Measurements from ENCODE around the gene CD2AP.
"Not testable (repeated sequence)": the region's sequence is repeated elsewhere in the genome, so short reads cannot be mapped to it uniquely, and the experiment has no call there.

Gene CD2AP

DNA sequence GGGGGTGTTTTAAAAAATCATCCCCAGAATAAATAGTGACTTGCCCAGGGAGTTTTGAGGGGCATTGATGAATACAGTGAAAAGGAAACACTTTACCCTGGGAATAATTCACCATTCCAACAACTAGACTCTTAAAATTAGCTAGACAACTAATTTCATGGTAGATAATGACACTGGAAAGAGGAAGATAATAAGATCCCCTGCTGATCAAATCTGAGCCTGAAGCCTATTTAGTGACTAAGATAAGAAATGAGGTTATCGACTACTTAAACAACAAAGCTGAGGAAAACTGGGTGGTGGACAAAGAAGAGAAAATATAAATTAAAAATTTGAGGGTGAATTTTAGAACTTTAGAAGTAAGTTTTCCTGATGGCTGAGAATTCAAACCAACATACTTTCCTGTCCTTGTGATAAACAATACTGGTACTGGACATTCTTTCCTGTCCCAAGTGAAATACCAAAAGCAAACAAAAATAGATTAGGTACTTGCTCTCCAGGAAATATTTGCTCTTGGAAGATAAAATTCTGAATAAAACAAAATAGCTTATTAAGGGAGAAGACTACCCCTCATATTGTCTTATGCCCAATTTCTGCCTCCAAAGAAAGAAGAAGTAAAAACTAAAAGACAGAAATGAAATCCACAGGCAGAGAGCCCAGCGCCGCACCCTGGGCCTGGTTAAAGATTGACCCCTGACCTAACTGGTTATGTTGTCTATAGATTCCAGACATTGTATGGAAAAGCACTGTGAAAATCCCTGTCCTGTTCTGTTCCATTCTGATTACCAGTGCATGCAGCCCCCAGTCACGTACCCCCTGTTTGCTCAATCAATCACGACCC, 156.8 kb downstream of the CD2AP start:
- DNase-seq (ENCODE audit: low read depth, low spot score): no peak

DNA sequence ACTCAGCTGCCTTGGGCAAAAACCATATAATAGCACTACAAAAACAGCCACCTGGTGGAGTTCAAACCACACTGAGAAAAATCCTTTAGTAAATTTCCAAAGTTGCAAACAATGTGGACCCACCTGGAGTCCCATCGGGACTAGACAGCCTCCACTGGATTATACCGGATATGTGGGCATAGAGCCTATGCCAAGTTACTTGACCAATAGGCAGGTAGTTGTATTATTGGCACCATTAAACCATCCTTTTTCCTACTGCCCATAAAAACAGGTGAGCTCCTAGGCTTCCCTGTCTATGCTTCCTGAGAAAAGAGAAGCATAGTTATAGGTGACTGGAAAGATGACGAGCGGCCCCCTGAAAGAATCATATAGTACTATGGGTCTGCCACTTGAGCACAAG, 169.1 kb downstream of the CD2AP start:
- DNase-seq (ENCODE audit: low read depth, low spot score): no peak

DNA sequence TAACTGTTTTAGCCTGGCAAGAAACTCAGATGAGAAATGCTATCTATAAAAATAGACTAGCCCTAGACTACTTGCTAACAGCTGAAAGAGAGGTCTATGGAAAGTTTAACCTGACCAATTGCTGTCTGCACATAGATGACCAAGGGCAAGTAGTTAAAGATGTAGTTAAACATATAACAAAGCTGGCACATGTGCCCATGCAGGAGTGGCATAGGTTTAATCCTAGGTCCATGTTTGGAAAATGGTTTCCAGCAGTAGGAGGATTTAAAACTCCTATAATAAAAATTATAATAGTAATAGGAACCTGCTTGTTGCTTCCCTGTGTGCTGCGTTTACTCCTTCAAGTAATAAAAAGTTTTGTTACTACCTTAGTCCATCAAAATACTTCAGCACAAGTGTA, 169.6 kb downstream of the CD2AP start:
- no peak for DNase-seq (ENCODE audit: low read depth, low spot score)

DNA sequence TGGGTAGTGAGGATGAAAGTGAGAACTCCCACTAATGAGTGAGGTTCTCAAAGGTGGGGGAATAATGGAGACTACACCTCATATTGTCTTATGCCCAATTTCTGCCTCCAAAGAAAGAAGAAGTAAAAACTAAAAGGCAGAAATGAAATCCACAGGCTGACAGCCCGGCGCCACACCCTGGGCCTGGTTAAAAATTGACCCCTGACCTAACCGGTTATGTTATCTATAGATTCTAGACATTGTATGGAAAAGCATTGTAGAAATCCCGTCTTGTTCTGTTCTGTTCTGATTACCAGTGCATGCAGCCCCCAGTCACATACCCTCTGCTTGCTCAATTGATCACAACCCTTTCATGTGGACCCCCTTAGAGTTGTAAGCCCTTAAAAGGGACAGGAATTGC, 170.0 kb downstream of the CD2AP start:
- not testable (repeated sequence) for DNase-seq (ENCODE audit: low read depth, low spot score)

DNA sequence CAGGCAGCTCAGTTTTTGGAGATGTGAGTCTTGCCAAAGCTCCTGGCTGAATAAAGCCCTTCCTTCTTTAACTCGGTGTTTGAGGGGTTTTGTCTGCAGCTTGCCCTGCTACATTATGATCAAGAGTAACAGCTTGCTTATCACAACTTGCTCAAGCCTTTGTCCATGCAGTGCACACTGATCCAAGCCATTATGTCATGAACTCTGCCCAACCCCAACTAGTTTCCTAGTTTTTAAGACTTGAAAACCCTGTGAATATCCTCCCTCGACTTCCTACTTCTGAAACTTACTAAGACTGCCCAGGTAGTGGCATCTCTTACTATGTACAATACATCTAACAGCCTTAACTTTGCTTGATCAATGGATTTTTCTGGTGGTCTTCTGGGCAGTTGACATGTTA, 170.4 kb downstream of the CD2AP start:
- no peak for DNase-seq (ENCODE audit: low read depth, low spot score)

DNA sequence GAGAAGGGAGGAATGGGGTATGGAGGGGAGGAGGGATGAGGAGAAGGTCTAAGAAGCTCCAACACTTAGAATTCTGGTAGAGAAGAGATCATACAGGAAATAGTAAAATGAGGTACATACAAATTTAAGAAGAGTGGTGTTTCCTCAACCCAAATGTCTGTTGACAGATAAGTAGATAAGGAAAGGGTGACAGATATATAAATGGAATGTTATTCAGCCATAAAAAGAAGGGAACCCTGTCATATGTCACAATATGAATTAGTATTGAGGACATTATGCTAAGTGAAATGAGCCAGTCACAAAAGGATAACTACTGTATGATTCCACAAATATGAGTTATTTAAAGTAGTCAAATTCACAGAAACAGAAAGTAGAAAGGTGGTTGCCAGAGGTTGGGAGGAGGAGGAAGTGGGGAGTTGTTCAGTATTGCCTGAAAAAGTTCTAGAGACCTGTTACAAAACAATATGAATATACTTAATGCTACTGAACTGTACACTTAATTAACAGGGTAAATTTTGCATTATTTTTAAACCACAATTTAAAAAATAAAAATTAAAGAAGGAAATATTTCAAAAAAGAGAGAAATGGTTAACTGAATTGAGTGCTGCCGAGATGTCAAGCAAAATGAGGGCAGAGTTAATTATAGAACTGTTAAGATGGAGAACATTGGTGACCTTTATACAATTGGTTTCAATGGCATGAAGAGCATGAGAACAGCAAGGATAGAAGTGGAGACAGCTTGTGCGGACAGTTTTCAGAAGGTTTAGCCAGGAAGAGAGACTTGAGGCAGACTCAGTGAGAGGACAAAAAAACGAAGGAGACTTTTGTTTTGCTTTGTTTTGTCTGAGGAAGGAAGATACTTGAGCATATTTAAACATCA, 173.2 kb downstream of the CD2AP start:
- no peak for DNase-seq (ENCODE audit: low read depth, low spot score)

DNA sequence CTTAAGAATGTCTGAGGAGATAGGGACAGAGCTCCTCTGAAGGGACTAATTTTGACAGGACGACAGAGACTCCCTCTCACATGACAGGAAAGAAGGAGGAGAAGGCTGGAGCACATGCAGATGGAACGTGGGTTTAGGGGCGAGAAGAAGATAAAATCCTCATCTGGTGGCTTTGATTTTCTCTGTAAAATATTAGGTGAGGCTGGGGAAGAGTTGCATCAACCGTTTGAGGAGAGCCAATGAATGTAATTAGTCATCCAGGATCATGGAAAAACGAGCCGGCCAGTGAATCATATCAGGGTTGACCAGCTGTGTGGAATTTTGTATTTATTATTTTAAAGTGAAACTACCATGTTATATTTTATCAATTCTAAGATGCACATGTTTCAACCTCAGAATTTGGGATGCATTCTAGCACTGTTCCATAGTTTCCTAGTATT, 173.9 kb downstream of the CD2AP start:
- DNase-seq (ENCODE audit: low read depth, low spot score): no peak

DNA sequence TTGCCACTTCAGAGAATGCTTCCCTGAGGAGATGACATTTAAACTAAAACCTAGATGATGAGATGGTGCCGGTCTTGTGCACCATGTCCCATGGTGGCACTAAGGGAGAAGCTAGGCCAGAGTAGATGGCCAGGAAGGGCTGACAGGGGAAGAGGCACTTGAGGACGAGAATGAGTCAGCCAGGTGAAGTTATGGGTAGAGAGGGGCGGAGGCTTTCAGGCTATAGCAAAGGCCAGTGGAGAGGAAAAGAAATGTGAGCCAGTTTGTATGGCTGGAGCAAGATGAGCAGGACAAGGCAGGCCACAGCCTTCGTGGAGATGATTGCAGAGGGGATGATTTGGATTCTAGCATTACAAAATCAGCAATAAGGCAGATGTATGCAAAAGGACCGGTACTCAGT, 176.1 kb downstream of the CD2AP start:
- DNase-seq (ENCODE audit: low read depth, low spot score): no peak

DNA sequence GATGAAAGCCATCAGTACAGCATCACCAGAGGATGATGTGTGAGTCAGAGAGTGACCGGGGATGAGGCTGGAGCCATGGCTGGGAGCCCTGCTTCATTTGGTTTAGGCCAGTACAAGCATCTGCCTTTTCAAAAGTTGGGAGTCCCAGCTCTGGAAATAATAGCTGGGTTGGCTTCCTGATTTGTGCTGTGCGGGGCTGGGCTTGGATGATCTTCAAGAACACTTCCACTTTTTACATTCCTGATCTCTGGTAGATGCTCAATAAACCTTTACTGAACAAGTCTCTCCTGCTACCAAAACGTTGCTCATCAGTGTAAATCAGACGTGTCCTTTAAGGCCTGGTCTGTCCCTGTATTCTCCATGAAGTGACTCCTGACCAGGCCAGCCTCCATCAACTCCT, 176.7 kb downstream of the CD2AP start:
- DNase-seq (ENCODE audit: low read depth, low spot score): no peak

DNA sequence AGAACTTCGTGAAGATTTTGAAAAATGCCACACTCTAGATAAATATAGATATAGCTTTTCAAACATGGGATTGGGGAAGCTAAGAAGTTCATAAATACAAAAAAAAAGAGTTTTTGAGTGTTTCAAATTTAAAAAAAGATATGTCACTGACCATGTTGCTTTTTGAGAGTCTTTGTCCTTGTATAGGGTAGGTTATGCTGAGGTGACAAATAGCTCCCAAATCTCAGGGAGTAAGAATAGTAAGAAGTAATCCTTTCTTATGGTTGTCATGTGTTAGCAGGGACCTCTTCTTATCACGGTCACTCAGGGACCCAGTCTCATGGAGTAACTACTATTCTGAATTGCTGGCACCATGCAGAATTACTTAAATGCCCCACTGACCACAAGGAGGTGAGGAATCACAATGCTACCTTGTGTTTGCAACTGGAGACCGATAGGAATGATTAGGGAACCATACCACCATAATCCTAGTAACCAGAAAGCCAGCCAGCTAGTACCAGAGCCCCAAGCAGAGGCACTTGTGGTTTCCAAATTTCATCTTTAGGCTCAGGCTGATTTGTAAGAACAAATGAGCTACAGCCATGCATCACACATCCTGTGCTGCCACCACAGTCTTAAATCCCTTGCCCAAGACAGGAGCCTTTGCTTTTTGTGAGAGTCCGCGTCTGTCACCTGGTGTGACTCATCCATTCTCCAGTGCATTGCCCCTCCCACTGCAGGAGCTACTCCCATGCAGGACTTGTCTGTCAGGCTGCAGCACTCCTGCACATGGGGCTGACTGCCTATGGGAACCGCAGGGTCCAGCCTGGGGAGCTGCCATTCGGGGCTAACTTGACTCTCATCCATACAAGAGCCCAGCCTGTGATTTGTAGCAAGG, 178.4 kb downstream of the CD2AP start:
- no peak for DNase-seq (ENCODE audit: low read depth, low spot score)

DNA sequence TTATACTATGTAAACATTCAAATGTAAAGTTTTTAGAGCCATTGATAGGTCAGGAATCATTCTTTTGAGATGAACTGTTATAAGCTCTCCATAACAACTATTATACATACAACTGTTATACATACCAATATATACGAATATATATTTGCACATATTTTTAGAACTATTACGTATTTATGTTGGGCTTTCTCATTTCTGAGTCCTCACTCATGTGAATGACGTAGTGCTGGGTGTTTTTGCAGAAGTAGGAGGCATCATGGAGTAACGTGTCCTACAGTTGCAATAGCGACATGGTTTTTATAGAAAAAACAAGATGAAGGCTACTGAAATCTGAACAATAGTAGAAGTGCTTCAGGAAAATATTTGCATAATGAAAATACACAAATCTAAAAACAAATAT, 184.4 kb downstream of the CD2AP start:
- no peak for DNase-seq (ENCODE audit: low read depth, low spot score)

DNA sequence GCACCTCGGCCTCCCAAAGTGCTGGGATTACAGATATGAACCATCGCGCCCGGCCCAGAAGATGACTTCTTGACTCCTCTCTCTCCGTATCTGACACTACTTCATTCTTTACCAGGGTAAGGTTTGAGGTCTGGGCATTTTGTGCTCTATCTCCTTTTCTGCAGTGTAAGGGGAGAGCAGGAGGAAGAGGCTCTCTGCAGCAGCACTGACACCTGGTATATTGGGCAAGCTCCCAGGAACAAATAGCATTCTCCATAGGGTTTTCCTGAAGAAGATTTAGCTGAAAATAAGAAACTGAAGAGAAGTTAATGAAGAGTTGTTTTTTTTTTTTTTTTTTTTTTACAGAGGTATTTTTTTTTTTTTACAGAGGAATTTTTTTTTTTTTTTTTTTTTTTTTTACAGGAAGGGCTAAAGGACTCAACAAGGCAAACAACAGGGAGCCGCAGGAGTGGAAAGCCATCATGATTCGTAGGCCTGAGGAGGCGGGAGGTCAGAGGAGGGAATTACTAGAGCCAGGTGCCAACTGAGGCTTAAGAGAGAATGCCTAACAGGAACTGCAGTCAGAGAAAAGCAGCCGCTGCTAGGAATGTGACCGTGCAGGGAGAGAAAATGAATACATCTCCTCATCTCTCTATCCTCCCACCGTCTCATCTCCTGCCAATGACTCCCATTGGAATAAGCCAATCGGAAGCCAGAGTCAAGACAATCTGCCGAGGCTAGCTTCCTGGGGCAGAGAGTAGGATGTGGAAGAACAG, 186.1 kb downstream of the CD2AP start:
- no peak for DNase-seq (ENCODE audit: low read depth, low spot score)

DNA sequence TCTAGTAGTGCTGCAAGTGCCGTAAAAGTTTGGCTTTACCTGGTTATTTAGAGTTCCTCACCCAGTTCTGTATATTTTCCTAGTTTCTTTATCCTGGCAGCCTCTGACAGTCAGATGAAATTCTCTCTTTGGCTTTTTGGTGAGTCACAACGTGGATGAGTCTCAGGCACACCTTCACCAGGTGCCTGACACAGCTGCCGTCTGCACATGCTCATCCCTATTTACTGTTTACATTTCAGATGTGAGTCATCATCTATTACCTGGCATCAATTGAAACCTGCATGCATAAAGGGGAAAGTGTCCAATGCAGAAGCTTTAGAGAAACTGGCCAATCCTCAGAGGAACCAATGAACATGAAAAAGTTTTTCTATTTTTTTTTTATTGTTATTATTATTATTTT, 187.5 kb downstream of the CD2AP start:
- no peak for DNase-seq (ENCODE audit: low read depth, low spot score)

DNA sequence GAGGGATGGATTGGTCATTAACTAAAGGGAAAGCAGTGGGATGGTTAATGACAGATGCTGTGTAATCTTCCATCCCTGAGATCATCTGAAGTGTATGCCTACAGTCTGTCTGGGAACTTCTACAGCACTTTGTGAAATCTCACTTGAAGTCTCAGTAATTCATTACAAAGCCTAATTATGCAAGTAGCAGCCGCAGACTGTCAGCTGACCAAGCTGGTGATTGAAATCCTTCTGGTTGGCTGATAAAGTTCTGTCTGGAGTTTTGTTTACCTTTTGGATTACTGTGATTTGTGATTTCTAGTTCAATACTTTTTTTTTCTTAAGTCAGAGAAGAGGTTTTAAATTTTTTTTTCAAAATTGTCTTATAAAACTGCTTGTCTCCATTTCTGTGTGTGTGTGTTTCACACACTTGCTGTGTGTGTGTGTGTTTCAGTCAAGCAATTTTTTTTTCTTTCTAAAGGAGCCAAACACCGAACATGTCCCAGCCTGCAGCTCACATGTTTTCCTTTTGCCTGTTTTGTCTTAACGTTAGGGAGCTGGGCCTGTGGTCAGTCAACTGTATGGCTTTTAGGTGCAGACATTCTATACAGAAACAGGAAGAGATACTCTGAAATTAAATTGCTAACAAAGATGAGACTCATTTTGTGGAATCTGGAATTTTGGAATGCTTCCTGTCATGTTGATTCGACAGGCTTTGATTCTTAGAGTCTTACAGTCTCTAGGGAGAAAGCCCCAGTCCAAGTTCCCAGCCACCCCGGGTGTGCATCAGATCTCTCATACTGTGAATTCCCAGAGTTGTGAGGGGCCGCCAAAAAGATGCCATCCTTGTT, 192.3 kb downstream of the CD2AP start:
- DNase-seq (ENCODE audit: low read depth, low spot score): no peak

DNA sequence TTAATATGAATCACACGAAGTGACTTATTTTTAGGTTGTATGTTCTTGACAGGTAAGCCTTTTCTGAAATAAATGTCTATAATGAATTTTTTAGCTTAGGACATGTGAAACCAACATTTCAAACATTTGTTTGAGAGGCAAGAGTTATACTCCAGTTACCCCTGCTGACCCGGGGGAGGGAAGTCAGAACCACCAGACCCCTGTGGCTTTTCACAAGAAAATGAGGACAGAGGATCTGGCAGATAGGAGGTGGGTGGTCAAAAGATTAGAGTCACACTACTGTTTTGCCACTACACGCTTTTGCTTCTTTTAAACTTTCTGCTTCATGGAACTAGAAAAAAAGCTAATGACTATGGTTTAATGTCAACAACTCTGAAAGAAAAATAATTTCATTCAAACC, 193.3 kb downstream of the CD2AP start:
- no peak for DNase-seq (ENCODE audit: low read depth, low spot score)

DNA sequence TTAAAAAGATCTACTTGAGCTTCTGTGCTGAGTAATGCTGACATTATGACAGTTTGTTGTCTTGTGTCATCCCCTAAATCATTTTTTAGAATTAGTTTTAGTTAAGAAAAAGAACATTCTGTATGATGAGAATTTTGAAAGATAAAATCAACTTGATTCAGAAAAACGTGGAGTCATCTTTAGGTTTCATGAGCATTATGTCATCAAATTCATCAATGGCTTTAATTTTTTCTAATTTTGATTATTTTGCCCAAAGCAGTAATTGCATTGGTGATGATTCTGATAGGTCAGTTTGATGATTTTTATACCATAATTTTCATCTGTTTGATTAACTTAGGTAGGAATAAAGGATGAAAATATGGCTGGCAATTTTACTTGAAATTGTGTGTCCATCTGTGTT, 194.2 kb downstream of the CD2AP start:
- no peak for DNase-seq (ENCODE audit: low read depth, low spot score)

DNA sequence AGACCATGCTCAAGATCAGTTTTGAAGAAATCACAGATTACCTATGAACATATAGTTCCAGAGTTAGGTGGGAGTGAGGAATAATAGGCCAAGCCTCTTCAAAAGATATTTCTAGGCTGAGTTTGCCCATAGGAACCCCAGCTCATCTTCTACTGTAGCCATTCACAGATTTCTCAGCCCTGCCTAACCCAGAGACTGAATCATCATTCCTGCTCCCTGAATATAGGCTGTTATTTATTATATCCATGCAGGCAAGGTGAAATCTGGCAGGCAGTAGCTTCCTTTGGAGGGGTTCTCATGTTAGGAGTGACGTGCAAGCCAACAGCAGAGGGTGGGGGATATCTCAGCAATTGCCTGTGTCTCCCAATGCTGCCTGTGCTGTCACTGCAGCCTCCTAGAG, 195.2 kb downstream of the CD2AP start:
- DNase-seq (ENCODE audit: low read depth, low spot score): no peak

DNA sequence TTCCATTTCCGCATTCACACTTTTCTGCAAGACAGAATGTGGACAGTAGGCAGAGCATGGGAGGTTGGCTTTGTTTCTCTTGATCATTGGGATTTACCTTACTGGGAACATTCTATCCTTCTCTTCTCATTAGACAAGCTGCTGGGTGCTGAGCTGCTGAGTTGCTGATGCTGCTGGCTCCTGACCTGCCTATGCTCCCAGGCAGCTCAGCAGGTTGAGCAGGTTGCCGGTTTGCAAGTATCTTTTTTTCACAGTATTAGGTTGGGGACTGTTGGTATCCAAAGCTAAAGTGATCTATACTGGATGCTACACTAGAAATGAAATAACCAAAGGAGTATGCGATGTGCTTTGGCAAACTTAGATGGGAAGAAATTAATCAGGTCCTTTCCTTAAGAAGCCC, 197.1 kb downstream of the CD2AP start:
- no peak for DNase-seq (ENCODE audit: low read depth, low spot score)

All from activated CD4-positive, CD25-positive, alpha-beta regulatory T cell treated with anti-CD3 and anti-CD28 coated beads, Interleukin-2, amount 50 U/mL, for 16 hours (primary cell).